ENCODE measurements around the gene ZDHHC12.

The ZDHHC12 gene

DNA sequence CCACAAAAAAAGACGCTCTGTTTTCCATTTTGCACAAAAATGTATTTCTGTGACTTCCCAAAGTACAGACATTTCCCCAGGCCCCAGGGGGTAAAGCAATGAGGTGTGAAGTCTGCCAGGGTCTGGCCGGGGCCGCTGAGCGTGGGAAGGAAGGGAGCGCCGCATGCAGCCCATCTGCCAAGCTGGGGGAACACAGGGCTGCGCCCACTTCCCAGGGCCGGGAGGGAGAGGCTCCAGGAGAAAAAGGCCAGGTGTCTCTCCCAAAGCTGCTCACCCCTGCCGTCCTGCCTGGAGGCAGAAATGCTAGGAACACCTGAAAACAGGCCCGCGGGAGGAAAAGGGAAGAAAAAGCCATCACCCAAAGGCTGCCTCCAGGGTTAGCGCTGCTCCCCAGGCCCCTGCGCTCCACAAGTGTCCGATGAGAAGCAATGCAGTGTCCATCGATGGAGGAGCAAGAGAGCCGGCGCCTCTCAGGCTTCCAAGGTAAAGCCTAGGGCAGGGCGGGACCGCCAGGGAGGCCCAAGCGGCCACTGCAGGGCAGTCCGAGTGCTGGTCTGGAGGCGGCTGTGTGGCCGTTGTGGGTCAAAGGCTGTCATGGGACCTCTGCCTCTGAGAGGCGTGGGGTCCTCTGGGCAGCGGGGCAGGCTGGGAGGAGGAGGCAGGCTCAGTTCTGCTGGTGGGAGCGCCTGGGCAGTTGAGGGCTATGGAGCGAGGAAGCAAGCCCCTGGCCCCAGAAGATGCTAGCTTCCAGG, 6.0 kb upstream of the ZDHHC12 start:
- no peak for DNase-seq

DNA sequence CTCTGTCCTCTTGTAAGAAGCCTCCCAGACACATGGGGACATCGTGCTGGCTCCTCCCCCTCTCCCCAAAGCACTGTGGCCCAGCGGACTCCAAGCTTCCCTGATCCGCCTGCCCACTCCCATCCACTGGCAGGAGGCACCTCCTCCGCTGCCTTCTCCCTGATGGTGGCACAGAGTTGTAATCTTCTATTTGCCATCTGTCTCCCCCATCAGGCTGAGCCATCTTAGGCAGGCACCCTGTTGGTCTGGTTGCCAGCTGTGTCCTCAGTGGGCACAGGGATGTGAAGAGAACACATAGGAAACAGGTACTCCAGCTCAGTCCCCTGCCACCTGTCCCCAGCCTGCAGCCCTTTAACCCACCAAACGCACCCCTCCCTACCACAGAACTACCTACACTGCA, 5.4 kb upstream of the ZDHHC12 start:
- no peak for DNase-seq

DNA sequence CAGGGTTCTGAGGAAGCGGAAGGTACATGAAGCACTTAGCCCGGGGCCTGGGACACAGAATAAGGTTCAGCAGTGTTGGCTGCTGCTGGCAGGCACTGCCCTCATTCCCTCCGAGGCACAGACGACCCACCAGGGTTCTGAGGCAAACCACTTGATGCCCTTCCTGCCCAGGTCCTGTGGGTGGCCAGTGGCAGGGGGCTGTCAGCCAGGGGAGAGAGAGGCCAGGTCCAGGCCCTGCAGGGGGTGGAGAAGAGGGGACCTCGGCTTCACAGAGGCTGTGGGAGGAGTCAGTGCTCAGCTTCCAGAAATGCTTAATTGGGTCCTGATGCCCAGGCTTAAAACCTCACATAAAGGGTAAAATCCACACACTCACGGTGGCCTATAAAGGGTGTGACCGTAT, 4.4 kb upstream of the ZDHHC12 start:
- DNase-seq = no peak

DNA sequence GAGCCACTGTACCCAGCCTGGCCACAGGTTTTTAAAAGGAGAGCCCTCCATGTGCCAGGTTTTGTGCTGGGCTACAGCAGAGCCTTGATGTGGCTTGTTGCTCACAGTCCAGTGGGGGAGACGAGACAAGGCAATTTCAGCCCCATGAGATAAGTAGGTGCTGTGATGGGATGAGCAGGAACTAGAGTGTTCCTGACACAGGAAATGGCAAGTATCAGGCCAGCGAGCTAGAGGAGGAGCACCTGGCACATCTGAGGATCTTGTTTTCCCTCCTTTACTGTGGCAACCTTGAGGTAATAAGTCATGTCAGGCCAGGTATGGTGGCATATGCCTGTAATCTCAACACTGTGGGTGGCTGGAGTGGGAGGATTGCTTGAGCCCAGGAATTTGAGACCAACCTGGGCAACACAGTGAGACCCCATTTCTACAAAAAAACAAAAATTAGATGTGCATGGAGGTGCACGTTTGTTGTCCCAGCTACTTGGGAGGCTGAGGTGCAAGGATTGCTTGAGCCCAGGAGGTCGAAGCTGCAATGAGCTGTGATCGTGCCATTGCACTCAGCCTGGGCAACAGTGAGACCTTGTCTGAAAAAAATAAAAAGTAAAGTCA, 3.8 kb upstream of the ZDHHC12 start:
- no peak for DNase-seq

DNA sequence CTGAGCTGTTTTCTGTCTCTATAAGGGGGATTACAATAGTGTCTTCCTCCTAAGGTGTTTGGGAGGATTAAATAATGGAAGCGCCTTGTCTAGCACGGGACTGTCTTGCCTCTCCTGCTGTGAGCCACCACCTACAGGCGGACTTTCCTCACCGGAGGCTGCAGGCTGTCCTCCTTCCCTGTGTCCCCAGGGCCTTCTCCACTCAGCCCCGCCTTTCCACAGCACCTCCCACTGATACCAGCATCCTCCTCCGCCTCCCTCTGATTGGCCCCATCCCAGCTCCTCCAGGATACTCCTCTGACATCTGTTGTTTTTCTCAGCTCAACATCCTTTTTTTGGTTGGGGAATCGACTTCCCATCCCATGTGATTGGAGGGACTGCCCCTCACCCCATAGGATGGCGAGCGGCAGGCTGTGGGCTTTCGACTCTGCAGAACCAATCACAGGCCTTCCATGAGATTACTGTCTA, 851 bp upstream of the ZDHHC12 start:
- DNase-seq = peak; percentile 89

DNA sequence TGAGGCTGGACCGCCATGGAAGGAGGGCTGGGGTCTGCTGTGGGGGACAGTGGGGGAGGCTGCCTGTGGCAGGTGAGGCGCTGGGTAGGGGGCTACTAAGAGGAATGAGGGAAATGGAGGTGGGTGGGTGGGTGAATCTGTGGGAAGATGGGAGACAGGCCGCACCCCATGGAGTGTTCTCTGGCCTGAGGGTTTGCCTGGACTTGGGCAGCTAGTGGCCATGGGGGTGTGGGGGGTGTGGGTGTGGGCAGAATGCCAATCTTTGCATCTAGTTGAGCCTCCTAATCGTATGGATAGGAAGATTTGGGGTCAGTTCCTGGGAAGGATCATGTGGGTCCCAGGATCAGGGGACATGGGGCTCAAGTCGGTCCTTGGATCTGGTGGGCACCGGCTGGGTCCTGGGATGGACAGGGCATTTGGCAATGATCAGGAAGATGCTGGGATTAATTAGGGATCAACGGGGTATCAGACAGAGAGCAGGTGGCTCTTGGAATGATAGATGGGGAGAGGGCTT, 518 bp downstream of the ZDHHC12 start:
- no peak for DNase-seq

DNA sequence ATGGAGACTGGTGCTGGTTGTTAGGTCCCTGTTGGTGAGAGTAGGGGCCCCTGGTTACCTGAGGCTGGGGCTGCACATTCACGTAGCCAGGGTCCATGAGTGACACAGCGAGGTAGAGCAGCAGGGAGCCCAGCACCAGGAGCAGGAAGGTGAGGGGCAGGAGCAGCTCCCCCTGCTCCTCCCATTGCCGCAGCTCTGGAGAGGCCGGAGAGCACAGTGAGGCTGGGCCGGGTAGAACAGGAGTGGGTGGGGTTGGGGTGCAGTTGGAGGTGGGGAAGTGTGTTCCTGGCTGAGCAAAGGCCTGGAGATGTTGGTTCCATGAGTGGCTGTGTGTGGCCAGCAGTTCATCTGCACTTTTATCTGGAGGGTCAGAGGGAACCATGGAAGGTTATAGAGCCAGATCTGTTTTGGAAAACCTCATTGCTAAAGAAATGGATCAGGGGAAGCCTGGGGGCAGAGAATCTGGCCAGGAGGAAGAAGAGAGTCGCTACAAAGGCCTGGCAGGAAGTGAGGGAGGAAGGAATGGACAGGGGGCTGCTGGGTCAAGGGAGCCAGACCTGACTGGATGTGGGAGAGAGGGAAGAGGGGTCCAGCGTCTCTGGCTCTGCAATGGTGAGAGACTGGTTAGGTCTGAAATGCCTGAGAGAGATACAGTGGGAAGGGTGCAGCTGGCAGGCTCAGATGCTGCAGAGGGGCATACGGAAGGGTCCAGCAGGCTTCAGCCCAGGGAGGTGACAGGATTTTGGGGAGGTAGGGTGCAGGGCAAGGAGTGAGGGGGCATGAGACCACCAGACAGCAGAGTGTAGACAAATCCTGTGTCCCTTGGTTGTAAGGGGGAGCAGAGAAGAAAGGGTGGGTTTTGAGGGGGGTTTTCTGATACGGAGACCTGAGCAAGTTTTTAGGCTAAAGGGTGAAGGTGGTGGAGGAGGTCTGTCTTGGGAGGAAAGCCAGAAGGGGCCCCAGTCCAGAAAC, 1.3 kb downstream of the ZDHHC12 start:
- no peak for DNase-seq

DNA sequence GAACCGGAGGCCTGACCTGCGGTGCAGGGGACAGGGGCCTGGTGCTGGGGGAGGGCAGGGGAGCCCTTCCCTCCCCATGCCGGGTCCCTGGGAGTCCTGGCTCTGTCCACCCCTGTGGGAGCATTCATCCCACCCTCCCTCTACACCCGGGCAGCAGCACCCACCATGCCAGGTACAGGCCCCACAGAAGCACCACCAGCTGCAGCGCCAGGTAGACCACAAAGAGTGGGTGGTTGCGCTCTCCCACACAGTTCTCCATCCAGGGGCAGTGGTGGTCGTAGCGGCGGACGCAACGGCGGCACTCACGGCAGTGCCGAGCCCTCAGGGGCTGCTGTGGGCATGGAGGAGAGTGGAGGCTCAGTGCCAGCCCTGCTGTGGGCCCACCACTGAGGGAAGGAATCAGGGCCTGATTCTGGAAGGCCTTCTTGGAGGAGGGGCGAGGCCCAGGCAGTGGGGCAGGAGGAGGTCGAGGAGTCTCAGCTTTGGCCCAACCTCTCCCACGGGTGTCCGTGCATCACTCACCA, 2.4 kb downstream of the ZDHHC12 start:
- no peak for DNase-seq

DNA sequence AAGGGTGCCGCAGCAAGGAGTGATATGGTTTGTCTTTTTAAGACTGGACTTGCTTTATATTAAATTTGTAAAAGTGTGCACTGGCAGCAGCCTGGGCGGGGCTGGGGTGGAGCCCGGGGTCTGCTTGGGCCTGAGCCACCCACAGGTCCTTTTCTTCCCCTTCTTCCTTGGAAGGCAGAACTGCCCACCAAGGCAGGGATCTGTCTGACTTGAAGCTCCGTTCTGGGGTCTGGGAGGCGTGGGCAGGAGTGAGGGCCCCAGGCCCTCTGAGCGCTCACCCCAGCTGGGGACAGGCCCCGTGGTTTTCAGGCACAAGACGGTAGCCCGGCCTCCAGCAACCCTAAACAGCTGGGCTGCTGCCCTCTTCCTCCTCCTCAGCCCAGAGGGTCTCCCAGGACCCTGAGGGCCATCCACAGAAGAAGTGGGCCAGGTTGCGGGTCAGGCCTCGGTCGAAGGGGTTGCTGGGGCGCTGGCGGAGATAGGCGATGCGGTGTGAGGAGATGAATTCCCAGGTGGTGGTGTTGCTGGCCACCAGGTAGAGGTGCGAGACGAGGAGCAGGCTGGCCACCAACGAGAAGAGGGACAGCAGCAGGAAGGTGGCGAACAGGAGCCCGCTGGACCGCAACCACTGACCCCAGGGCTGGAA, 3.0 kb downstream of the ZDHHC12 start:
- DNase-seq = no peak

DNA sequence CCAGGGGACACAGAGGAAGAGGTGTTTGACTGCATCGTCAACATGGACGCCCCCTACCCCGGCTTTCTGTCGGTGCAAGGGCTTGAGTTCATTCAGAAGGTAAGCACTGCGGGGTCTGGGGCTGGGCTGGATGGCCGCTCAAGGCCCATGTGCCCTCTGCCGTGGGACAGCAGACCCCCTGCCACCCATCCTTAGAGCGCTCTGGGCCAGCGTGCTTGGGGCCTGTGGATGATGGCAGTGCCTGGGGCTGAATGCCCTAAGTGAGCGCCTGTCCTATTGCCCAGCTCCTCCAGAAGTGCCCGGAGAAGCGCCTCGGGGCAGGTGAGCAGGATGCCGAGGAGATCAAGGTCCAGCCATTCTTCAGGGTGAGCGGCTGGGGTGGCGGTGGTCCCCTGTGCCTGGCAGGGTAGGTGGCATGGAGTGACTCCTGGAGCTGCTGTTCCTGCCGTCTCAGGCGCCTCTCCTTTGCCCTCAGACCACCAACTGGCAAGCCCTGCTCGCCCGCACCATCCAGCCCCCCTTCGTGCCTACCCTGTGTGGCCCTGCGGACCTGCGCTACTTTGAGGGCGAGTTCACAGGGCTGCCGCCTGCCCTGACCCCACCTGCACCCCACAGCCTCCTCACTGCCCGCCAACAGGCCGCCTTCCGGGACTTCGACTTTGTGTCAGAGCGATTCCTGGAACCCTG, 3.9 kb downstream of the ZDHHC12 start:
- no peak for DNase-seq

DNA sequence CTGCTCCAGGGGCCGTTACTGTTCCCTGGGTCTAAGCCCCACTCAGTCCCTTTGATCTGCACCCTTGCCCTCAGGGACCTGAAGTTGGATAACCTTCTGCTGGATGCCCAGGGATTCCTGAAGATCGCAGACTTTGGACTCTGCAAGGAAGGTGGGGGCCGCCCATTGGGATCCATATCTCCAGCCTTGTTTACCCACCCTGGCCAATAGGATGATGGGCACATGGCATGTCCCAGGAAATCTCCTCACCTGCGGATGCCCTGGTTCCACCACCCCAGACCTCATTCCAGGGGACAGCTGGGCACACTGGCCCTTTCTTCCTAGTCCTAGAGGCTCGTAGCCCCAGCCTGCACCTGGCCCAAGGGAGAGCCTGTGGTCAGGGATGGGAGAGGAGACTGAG, 5.5 kb downstream of the ZDHHC12 start:
- no peak for DNase-seq

DNA sequence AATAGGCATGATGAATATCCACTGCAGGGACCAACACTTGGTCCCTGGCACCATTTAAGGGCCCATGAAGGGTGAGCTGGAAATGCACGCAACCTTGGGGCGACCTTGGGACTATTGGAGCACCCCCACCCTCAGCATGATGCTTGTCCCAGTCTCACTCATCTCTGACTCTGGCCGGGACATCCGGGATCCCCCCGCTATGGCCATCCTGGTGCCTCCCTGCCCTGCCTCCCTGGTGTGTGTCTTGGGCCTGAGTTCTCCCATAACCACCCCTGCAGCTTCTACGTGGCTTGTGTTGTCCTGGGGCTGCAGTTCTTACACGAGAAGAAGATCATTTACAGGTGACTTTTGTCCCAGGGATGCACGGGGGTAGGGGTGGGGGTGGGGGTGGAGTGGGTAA, 5.9 kb downstream of the ZDHHC12 start:
- no peak for DNase-seq

DNA sequence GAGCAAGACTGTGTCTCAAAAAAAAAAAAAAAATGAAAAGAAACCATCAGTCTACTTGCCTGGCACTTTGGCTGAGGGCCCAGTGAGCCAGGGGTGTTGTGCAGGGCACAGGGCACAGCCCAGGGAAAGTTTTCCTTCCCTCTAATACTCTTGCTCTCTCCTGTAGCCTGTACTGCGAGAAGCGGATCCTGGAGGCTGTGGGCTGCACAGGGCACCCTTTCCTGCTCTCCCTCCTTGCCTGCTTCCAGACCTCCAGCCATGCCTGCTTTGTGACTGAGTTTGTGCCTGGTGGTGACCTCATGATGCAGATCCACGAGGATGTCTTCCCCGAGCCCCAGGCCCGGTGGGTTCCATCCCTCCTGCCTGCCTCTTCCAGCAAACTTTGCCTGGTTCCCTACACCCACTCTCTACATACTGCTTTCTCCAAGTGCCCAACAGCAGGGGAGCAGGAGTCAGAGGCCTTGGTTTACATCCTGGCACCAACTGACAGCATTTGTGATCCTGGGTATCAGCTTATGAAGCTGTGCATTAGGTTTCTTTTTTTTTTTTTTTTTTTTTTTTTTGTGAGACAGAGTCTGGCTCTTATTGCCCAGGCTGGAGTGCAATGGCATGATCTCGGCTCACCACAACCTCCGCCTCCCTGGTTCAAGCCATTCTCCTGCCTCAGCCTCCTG, 7.2 kb downstream of the ZDHHC12 start:
- DNase-seq = no peak

DNA sequence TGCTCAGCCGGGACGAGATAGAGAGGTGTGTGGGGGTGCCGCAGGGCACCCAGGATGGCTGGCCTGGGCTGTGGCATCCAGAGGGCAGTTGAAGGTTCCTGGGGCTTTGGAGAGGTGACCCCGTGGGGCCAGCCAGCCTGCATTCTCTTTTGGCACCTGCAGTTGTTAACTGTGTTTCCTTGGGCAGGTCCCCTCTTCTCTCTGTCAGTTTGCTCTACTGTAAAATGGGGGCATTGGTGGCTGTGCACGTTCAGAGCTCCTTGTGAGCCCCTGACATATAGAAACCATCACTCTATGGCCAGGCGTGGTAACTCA, 8.5 kb downstream of the ZDHHC12 start:
- no peak for DNase-seq

DNA sequence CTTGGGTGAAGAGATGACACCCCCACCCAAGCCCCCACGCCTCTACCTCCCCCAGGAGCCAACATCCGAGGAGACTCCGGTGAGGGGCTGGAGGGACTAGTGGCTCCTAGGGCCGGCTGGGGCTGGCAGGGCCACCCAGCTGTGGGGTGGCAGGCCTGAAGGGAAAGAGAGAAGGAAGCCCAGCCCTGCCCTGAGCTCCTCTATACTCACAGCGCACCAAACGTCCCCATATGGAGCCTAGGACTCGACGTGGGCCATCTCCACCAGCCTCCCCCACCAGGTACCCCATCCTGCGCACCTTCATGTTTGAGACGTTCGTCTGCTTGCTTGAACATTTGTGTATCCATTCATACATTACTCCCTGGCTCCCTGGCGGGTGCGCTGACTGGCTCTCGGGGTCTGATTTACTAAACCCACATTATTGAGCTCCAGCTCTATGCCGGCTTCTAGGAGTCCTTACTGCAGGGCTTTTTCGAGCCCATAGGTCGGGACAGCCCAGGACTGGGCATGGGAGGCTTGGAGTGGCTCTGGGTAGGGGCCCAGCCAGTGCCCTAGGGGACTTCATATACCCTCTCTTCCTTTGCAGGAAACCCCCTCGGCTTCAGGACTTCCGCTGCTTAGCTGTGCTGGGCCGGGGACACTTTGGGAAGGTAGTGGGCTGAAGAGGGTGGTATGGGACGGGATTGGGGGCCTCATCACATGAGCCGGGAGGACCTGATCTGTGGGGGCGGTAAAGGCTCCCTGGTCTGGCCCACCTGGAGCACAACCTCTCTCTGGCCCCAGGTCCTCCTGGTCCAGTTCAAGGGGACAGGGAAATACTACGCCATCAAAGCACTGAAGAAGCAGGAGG, 9.1 kb downstream of the ZDHHC12 start:
- no peak for DNase-seq

DNA sequence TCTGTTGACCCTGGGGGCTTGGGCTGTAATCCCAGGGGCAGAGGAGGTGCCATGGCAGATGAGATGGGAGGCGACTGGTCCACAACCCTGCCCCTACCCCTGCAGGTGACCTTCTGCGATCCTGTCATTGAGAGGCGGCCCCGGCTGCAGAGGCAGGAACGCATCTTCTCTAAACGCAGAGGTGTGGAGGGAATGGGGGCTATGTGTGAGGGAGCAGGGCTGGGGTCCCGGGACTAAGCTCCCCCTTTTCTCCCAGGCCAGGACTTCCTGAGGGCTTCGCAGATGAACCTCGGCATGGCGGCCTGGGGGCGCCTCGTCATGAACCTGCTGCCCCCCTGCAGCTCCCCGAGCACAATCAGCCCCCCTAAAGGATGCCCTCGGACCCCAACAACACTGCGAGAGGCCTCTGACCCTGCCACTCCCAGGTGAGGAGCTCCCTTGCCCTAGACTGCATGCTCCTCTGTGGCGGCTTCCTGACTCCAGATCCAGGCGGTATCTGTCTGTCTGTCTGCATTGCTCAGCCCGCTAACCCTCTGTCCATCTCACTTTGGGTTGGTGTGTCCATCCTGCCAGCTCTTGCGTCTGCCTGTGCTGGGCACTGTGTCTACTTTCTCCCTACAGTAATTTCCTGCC, 9.9 kb downstream of the ZDHHC12 start:
- DNase-seq = no peak

DNA sequence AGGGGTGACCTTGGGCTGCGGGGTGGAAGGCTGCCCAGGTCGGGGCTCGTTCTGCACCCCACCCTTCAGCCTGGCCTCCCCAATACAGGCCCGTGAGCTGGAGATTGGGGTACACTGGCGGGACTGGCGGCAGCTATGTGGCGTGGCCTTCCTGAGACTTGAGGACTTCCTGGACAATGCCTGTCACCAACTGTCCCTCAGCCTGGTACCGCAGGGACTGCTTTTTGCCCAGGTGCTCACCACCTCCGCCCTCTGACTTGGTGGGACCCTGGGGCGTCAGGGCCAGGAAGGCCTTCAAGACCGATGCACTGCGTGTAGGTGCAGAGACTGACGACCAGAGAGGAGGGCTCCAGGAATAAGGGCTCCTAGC, 10.5 kb downstream of the ZDHHC12 start:
- DNase-seq = no peak

DNA sequence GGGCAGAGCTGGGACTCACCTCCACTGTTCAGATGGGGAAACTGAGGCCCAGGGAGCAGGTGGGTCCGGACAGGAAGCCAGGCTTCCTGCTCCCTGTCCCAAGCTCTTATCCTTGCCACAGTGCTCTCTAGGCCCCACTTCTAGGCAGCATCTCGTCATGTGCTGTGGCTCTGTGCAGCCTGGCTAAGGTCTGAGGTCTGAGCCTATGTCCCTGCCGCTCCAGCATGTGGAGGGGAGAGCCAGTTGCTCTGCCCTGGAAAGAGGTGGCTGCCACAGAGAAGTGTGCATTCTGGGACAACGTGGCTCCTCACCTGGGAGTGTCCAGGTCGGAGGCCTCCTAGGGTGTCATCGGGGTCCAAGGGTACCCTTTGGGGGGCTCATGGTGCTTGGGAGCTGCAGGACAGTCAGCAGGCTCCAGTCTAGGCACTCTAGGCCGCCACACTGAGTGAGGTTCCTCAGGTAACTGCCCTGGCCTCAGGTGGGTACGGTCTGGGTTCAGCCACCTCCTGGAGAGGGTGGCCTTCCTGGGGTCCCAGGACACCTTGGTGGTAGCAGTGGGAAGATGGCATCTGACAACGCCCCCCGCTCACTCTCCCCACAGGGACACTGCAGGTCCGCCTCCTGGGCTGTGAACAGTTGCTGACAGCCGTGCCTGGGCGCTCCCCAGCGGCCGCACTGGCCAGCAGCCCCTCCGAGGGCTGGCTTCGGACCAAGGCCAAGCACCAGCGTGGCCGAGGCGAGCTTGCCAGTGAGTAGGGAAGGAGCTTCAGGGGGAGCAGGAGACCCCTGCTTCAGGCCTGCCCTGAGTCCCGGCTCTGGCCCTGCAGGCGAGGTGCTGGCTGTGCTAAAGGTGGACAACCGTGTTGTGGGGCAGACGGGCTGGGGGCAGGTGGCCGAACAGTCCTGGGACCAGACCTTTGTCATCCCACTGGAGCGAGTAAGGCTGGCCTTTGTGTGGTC, 11.2 kb downstream of the ZDHHC12 start:
- no peak for DNase-seq

DNA sequence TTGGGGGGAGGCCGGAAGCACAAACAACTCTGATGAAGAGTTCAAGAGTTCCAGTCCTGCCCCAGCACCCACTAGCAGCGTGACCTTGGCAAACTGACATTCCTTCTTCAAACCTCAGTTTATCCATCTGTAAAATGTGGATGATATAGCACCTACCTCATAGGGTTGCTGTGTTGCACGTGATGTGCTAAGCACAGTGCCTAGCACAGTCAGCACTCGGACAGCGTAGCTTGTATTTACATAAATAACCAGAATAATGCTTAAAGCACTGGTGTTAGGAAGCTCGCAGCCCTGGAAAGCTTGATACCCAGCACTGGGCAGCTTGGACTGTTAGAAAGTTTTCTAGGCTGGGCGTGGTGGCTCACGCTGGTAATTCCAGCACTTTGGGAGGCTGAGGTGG, 16.5 kb downstream of the ZDHHC12 start:
- no peak for DNase-seq
